ENCODE data around the gene SRPK1.
"Not testable (repeated sequence)": the region's sequence is repeated elsewhere in the genome, so short reads cannot be mapped to it uniquely, and the experiment has no call there.

SRPK1 gene

GRCh38 chr6:35931120-35931561 lies 10.2 kb upstream of the SRPK1 start:
- no peak for DNase-seq (ENCODE audit: low spot score)

- no peak for DNase-seq (ENCODE audit: low spot score)
These were observed 8.7 kb upstream of the SRPK1 start for GRCh38 chr6:35929601-35930000.

GRCh38 chr6:35926509-35927215 lies 5.8 kb upstream of the SRPK1 start:
- DNase-seq (ENCODE audit: low spot score), result no peak

GRCh38 chr6:35925961-35926360 lies 5.1 kb upstream of the SRPK1 start:
- no peak for DNase-seq (ENCODE audit: low spot score)

- no peak for DNase-seq (ENCODE audit: low spot score)
These were observed 3.2 kb upstream of the SRPK1 start for GRCh38 chr6:35924146-35924545.

GRCh38 chr6:35922139-35922554 lies 1.2 kb upstream of the SRPK1 start:
- DNase-seq (ENCODE audit: low spot score), result no peak

GRCh38 chr6:35919827-35920751 lies 809 bp downstream of the SRPK1 start:
- DNase-seq (ENCODE audit: low spot score), result peak; percentile 83

GRCh38 chr6:35919085-35919826 lies 1.6 kb downstream of the SRPK1 start:
- DNase-seq (ENCODE audit: low spot score), result peak; percentile 83

- not testable (repeated sequence) for DNase-seq (ENCODE audit: low spot score)
These were observed 4.0 kb downstream of the SRPK1 start for GRCh38 chr6:35916893-35917292.

- no peak for DNase-seq (ENCODE audit: low spot score)
These were observed 4.8 kb downstream of the SRPK1 start for GRCh38 chr6:35916056-35916455.

- DNase-seq (ENCODE audit: low spot score), result no peak
These were observed 6.4 kb downstream of the SRPK1 start for GRCh38 chr6:35914536-35914935.

- DNase-seq (ENCODE audit: low spot score), result no peak
These were observed 8.8 kb downstream of the SRPK1 start for GRCh38 chr6:35911871-35912653.

- DNase-seq (ENCODE audit: low spot score), result not testable (repeated sequence)
These were observed 11.3 kb downstream of the SRPK1 start for GRCh38 chr6:35909571-35909970.

GRCh38 chr6:35908753-35909401 lies 12.0 kb downstream of the SRPK1 start:
- not testable (repeated sequence) for DNase-seq (ENCODE audit: low spot score)

GRCh38 chr6:35907750-35908149 lies 13.1 kb downstream of the SRPK1 start:
- no peak for DNase-seq (ENCODE audit: low spot score)

- no peak for DNase-seq (ENCODE audit: low spot score)
These were observed 14.4 kb downstream of the SRPK1 start for GRCh38 chr6:35906499-35906846.

- no peak for DNase-seq (ENCODE audit: low spot score)
These were observed 14.9 kb downstream of the SRPK1 start for GRCh38 chr6:35905841-35906498.

- DNase-seq (ENCODE audit: low spot score), result no peak
These were observed 15.6 kb downstream of the SRPK1 start for GRCh38 chr6:35905141-35905785.

GRCh38 chr6:35903679-35904078 lies 17.2 kb downstream of the SRPK1 start:
- no peak for DNase-seq (ENCODE audit: low spot score)

GRCh38 chr6:35900448-35900847 lies 20.4 kb downstream of the SRPK1 start:
- DNase-seq (ENCODE audit: low spot score), result no peak
